K562 (cell line): ENCODE data around the gene ACOX1. TPM values are rescaled to one million over a fixed set of nuclear protein-coding genes. Genes with fewer than 3 reads are reported as not detected.

Source experiments
- CBX2 ChIP-seq: fragments of 200-600 bp; sonication (generic); IDR thresholded peaks from one replicate; pipeline ENCODE4 v1.6.1; 2012; ENCODE audit warnings: mild to moderate bottlenecking, low read length, inconsistent platforms; ENCODE audit not compliant: insufficient read depth, poor library complexity, severe bottlenecking
- CHD7 ChIP-seq: fragments of 200-600 bp; sonication (generic); IDR thresholded peaks from one replicate; pipeline ENCODE4 v1.6.1; 2012; ENCODE audit warnings: mild to moderate bottlenecking, low read depth, low read length, inconsistent platforms
- FUS ChIP-seq: fragments of 200-400 bp; formaldehyde crosslinking; optimal IDR thresholded peaks from 2 replicates; pipeline ENCODE3; 2017; ENCODE audit warnings: low read depth, low read length
- MNT ChIP-seq, 2 experiments: fragments of 450-650 bp; conservative IDR thresholded peaks; 2 replicates each; pipeline ENCODE4 v1.6.1; 2017; ENCODE audit warnings: mild to moderate bottlenecking in 2 of 2, moderate library complexity in 2 of 2
- NCOR1 ChIP-seq: fragments of 450-650 bp; IDR thresholded peaks from 2 replicates; pipeline ENCODE4 v1.6.1; 2016; ENCODE audit warnings: mild to moderate bottlenecking, moderate library complexity
- PHF8 ChIP-seq: fragments of 200-600 bp; sonication (generic); IDR thresholded peaks from 2 replicates; pipeline ENCODE4 v1.6.1; 2012; ENCODE audit warnings: mixed run types, mild to moderate bottlenecking, inconsistent platforms, low read length, moderate library complexity, borderline replicate concordance
- POLR2G ChIP-seq: fragments of 200-400 bp; formaldehyde crosslinking; IDR thresholded peaks from 2 replicates; pipeline ENCODE4 v1.6.1; 2017; ENCODE audit warnings: low read depth, mild to moderate bottlenecking, antibody characterized with exemption, low read length, moderate library complexity
- ZBTB26 ChIP-seq: fragments of 450-650 bp; formaldehyde crosslinking; IDR thresholded peaks from 2 replicates; pipeline ENCODE4 v1.4.0; 2022; ENCODE audit warnings: missing genetic modification characterization
- ZNF277 ChIP-seq: fragments of 250-450 bp; sonication (Bioruptor Pico); IDR thresholded peaks from 2 replicates; pipeline ENCODE4 v1.8.0; 2022; ENCODE audit warnings: inconsistent platforms, mild to moderate bottlenecking, moderate library complexity, borderline replicate concordance
- polyA plus RNA-seq, 8 experiments: library from polyadenylated mRNA; depleted of rRNA in 4 of 8; stranded (reverse) in 5 of 8; unstranded in 3 of 8; fragments of >200 nt; fragmentation: Nextera tagmentation in 2 of 8; fragmentation: Illumina TruSeq in 1 of 8; extraction: Ambion mirVana in 2 of 8; extraction: Trizol in 1 of 8; gene quantifications; 2 replicates each; pipeline versions ENCODE4 v1.2.1 to v1.2.3, GENCODE V29; 2011 to 2014; ENCODE audit warnings: inconsistent platforms in 1 of 8, missing spikeins in 1 of 8
- total RNA-seq, 7 experiments: library from RNA; depleted of rRNA in 6 of 7; stranded (reverse); fragments of >200 nt in 6 of 7; fragmentation: Illumina TruSeq in 2 of 7; extraction: Trizol in 2 of 7; gene quantifications; 2 replicates each; pipeline versions ENCODE4 v1.2.1 to v1.2.3, GENCODE V29; 2011 to 2021; ENCODE audit warnings: low replicate concordance in 1 of 7

The ACOX1 gene
- total and polyA plus RNA-seq, 9 of the 15 experiments (the other 6 are each of a cell fraction or from before 2014, with no cell fraction given) = 7.8 to 24.1 (median 14.5) TPM

- TF ChIP-seq CHD7 = no peak
- TF ChIP-seq FUS = peak; percentile 87
- peak; percentile 85 to 93 for TF ChIP-seq MNT (conservative IDR thresholded peaks at IDR 0.05)
- peak; percentile 99 for TF ChIP-seq PHF8
- TF ChIP-seq CBX2 = no peak
- peak; percentile 100 for TF ChIP-seq POLR2G
- no peak for TF ChIP-seq ZNF277 (CRISPR knock-in tag)
- no peak for TF ChIP-seq NCOR1
- TF ChIP-seq ZBTB26 (CRISPR knock-in tag) = no peak
These were observed 38.1 kb downstream of the ACOX1 start, which contains the start of gene FBF1 (continued) for GRCh38 chr17:75940727-75941441.
